ENCODE measurements around the gene STARD13. TPM values are rescaled to one million over a fixed set of nuclear protein-coding genes. Genes with fewer than 3 reads are reported as not detected.

STARD13 gene
- total RNA-seq, 1 experiment from 2014 or later: 9.1 TPM

DNA sequence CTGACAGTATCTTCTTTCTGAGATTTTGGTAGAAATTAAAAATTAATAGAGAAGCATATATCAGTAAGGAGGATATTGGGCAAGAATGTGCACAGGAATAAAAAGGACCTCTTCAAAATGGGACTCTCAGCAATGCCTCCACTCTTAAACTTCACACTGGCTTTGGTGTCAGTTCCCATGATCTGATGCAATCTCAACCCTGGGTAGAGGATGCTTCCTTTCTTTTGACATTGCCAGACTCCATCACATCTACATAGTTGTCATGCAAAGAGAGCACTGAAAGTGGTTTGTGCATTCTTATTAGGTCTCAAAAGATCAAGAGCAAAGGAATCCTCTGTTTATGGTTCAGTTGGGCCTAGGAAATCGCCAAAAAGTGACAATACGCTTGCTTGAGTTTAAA, 26.3 kb downstream of the STARD13 start:
- no peak for DNase-seq
- no peaks in the 10 kb centered on the region for H3K36me3 Mint-ChIP-seq (ENCODE audit: insufficient read depth, unreplicated experiment)
- H3K9me3 Mint-ChIP-seq (ENCODE audit: unreplicated experiment): no peaks in the 10 kb centered on the region
- Histone ChIP-seq H3K9me3 (no peaks in the 10 kb centered on the region), H3K4me1 (0 out of 2 replicates have a peak, but pooled peaks cover 3% of the 10 kb centered on the region), H3K27me3 (replicated peaks; ENCODE audit: control insufficient read depth, insufficient read depth, low read length) (no peaks in the 10 kb centered on the region), H3K36me3 (ENCODE audit: control insufficient read depth, insufficient read depth, low read length) (no peaks in the 10 kb centered on the region), H3K4me3 (ENCODE audit: low read depth, low read length) (no peak overlapping the region)
- H3K4me3 Mint-ChIP-seq (ENCODE audit: unreplicated experiment): no peak overlapping the region
- peaks cover 7% of the 10 kb centered on the region for H3K4me1 Mint-ChIP-seq (ENCODE audit: low read depth, unreplicated experiment)
- CTCF ChIA-PET: interaction anchor here (0.5 kb wide), 1 partner anchor 101 kb away, joined by 4 read pairs; no protein-coding TSS in a partner anchor
- intact Hi-C loops (cut with micrococcal nuclease; ENCODE audit: unreplicated experiment): no loop called here
- no peak overlapping the region for H3K27ac Mint-ChIP-seq (ENCODE audit: unreplicated experiment)
- POLR2A ChIA-PET: no interaction called here
- H3K27me3 Mint-ChIP-seq (ENCODE audit: insufficient read depth, unreplicated experiment): no peaks in the 10 kb centered on the region
- TF ChIP-seq, protein P1, sequence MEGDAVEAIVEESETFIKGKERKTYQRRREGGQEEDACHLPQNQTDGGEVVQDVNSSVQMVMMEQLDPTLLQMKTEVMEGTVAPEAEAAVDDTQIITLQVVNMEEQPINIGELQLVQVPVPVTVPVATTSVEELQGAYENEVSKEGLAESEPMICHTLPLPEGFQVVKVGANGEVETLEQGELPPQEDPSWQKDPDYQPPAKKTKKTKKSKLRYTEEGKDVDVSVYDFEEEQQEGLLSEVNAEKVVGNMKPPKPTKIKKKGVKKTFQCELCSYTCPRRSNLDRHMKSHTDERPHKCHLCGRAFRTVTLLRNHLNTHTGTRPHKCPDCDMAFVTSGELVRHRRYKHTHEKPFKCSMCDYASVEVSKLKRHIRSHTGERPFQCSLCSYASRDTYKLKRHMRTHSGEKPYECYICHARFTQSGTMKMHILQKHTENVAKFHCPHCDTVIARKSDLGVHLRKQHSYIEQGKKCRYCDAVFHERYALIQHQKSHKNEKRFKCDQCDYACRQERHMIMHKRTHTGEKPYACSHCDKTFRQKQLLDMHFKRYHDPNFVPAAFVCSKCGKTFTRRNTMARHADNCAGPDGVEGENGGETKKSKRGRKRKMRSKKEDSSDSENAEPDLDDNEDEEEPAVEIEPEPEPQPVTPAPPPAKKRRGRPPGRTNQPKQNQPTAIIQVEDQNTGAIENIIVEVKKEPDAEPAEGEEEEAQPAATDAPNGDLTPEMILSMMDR (IDR thresholded peaks at IDR 0.05; ENCODE audit: insufficient read depth in 1 of 2, low read depth in 1 of 2, low read length in 1 of 2, severe bottlenecking in 1 of 2, unreplicated experiment in 1 of 2): no peak
- no TSS peak for BruUV-seq (replicated peaks)

DNA sequence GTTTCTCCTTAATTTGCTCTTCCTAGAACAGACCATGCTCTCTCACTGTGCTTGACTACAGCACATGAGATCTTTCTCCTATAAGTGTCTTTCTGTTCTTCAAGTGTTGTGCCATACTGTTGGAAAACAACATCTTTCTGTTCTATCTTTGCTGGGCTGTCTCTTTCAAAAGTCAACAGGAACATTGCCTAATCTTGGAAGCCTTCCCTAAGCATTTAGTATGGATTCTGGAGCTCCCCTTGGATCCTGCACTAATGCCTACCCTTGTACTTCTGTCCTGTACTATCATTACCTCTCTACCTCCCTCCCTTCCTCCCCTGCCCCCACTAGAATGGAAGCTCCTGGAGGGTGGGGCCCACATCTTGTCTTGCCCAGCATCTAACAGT, 26.8 kb downstream of the STARD13 start:
- POLR2A ChIA-PET: no interaction called here
- Histone ChIP-seq H3K9me3 (no peaks in the 10 kb centered on the region), H3K4me3 (ENCODE audit: low read depth, low read length) (no peak overlapping the region), H3K4me1 (0 out of 2 replicates have a peak, but pooled peaks cover 3% of the 10 kb centered on the region), H3K36me3 (ENCODE audit: control insufficient read depth, insufficient read depth, low read length) (no peaks in the 10 kb centered on the region), H3K27me3 (replicated peaks; ENCODE audit: control insufficient read depth, insufficient read depth, low read length) (no peaks in the 10 kb centered on the region)
- Mint-ChIP-seq H3K27me3 (ENCODE audit: insufficient read depth, unreplicated experiment) (no peaks in the 10 kb centered on the region), H3K9me3 (ENCODE audit: unreplicated experiment) (no peaks in the 10 kb centered on the region), H3K4me1 (ENCODE audit: low read depth, unreplicated experiment) (peaks cover 7% of the 10 kb centered on the region), H3K27ac (ENCODE audit: unreplicated experiment) (no peak overlapping the region), H3K36me3 (ENCODE audit: insufficient read depth, unreplicated experiment) (no peaks in the 10 kb centered on the region), H3K4me3 (ENCODE audit: unreplicated experiment) (no peak overlapping the region)
- CTCF ChIA-PET: no interaction called here
- no TSS peak for BruUV-seq (replicated peaks)
- intact Hi-C loops (cut with micrococcal nuclease; ENCODE audit: unreplicated experiment): no loop called here
- TF ChIP-seq, protein P1 (IDR thresholded peaks at IDR 0.05; ENCODE audit: insufficient read depth in 1 of 2, low read depth in 1 of 2, low read length in 1 of 2, severe bottlenecking in 1 of 2, unreplicated experiment in 1 of 2): no peak
- DNase-seq: no peak

DNA sequence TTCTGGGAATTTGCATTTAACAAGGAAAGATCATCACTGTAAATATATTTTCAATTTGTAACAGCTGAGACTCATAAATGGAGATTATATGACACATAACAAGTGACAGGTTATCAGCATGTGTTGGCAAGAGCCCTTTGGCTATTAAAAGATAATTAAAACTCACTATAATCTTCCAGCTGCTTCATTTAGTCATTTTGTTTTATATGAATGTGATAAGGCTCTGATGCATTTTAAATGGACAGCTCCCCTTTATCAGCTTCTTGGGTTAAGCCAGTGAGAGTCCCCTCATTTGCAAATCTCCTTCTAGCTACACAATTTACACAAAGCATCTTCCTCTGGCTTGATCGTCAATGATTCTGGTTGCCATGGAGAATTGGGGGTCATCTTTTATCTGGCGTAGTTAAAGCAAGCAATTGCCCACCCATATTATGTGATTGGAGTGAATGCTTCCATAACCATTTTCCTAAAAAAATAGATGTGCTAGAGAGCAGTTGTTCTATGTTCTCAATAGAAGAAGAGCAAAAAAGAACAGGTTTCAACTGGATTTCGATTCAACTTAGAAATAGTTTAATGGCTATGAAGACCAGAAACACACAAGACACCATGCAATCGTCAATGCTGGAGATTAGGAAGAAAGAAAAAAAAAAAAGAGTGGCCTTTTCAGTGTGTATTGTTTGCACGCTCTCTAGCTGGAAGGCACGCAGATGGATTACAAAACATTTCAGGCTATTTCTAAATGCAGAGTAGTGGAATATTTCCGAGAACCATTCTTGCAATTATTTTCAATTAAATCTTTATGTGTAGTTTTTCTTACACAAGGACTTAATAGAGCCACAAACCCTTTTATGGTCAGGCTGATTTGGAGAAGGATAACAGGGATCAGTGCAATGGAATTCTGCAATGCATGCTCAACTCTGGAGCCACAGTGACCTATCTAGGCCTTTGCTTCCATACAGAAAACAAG, 27.4 kb downstream of the STARD13 start:
- TF ChIP-seq, protein P1 (IDR thresholded peaks at IDR 0.05; ENCODE audit: insufficient read depth in 1 of 2, low read depth in 1 of 2, low read length in 1 of 2, severe bottlenecking in 1 of 2, unreplicated experiment in 1 of 2): no peak
- Histone ChIP-seq H3K27me3 (replicated peaks; ENCODE audit: control insufficient read depth, insufficient read depth, low read length) (no peaks in the 10 kb centered on the region), H3K36me3 (ENCODE audit: control insufficient read depth, insufficient read depth, low read length) (no peaks in the 10 kb centered on the region), H3K4me1 (0 out of 2 replicates have a peak, but pooled peaks cover 3% of the 10 kb centered on the region), H3K9me3 (no peaks in the 10 kb centered on the region), H3K4me3 (ENCODE audit: low read depth, low read length) (no peak overlapping the region)
- DNase-seq: no peak
- H3K36me3 Mint-ChIP-seq (ENCODE audit: insufficient read depth, unreplicated experiment): no peaks in the 10 kb centered on the region
- ChIA-PET POLR2A (no interaction called here), CTCF (no interaction called here)
- no peaks in the 10 kb centered on the region for H3K9me3 Mint-ChIP-seq (ENCODE audit: unreplicated experiment)
- no peak overlapping the region for H3K27ac Mint-ChIP-seq (ENCODE audit: unreplicated experiment)
- H3K4me1 Mint-ChIP-seq (ENCODE audit: low read depth, unreplicated experiment): peaks cover 7% of the 10 kb centered on the region
- BruUV-seq (replicated peaks): no TSS peak
- intact Hi-C loops (cut with micrococcal nuclease; ENCODE audit: unreplicated experiment): no loop called here
- no peaks in the 10 kb centered on the region for H3K27me3 Mint-ChIP-seq (ENCODE audit: insufficient read depth, unreplicated experiment)
- H3K4me3 Mint-ChIP-seq (ENCODE audit: unreplicated experiment): no peak overlapping the region

Measured in Caco-2 (cell line).